ENCODE results near the gene CNOT9.

GRCh38 chr2:218577482-218578220 lies 9.0 kb downstream of the CNOT9 start:
- TF ChIP-seq CBX3 (IDR thresholded peaks at IDR 0.05; ENCODE audit: low read depth): no peak
- no peak for TF ChIP-seq EZH2 (IDR thresholded peaks at IDR 0.05)
- TF ChIP-seq CTCF (IDR thresholded peaks at IDR 0.05 in 2 of 3, conservative IDR thresholded peaks at IDR 0.05 in 1 of 3; ENCODE audit: borderline replicate concordance in 1 of 3, insufficient read depth in 1 of 3, low read depth in 2 of 3, low read length in 2 of 3): no peak
- TF ChIP-seq POLR2AphosphoS5 (IDR thresholded peaks at IDR 0.05; ENCODE audit: low read depth, low read length): no peak
- TF ChIP-seq ZNF274 (IDR thresholded peaks at IDR 0.05; ENCODE audit: low read depth, low read length): no peak
- TF ChIP-seq ZBTB33 (IDR thresholded peaks at IDR 0.05; ENCODE audit: extremely low read depth, insufficient replicate concordance, low read length): no peak
- TF ChIP-seq SP1 (IDR thresholded peaks at IDR 0.05; ENCODE audit: low read depth): no peak
- TF ChIP-seq RAD21 (IDR thresholded peaks at IDR 0.05; ENCODE audit: low read depth): no peak
- no peak for TF ChIP-seq YY1 (IDR thresholded peaks at IDR 0.05; ENCODE audit: extremely low read depth, insufficient replicate concordance, low read depth, low read length)
- TF ChIP-seq POLR2A (IDR thresholded peaks at IDR 0.05; ENCODE audit: borderline replicate concordance, extremely low read depth, insufficient read depth, insufficient read length): no peak
